SU-DHL-6 (cell line): Measurements from ENCODE around the gene GFER.
"Not testable (repeated sequence)": the region's sequence is repeated elsewhere in the genome, so short reads cannot be mapped to it uniquely, and the experiment has no call there.

Source experiments
- H2AFZ ChIP-seq: fragments of 200-600 bp; sonication (generic); 2 replicates; pipeline ENCODE4 v1.6.1; 2014; ENCODE audit warnings: low read depth, mild to moderate bottlenecking, moderate library complexity, mixed read lengths, antibody characterized with exemption, low read length; ENCODE audit not compliant: severe bottlenecking
- H3F3A ChIP-seq: fragments of 200-600 bp; shearing (Covaris generic); 2 replicates; pipeline ENCODE4 v1.6.0; 2016; ENCODE audit warnings: antibody characterized with exemption, mild to moderate bottlenecking; ENCODE audit not compliant: insufficient read depth
- H3K27ac ChIP-seq: fragments of 200-600 bp; sonication (generic); 2 replicates; pipeline ENCODE4 v1.5.1; 2016; ENCODE audit warnings: low read depth, mild to moderate bottlenecking, low read length, moderate library complexity, mixed read lengths
- H3K27me3 ChIP-seq: fragments of 200-600 bp; sonication (generic), shearing (Covaris generic); 2 replicates; pipeline ENCODE4 v1.6.0; 2014; ENCODE audit warnings: mild to moderate bottlenecking, low read length
- H3K36me3 ChIP-seq: fragments of 200-600 bp; sonication (generic); 2 replicates; pipeline ENCODE4 v1.6.1; 2014; ENCODE audit warnings: mild to moderate bottlenecking, low read length, mixed read lengths
- H3K4me2 ChIP-seq: fragments of 300-600, 200-600 bp; shearing (Covaris generic), sonication (generic); 2 replicates; pipeline ENCODE4 v1.6.0; 2014; ENCODE audit warnings: low read length, low read depth, mild to moderate bottlenecking; ENCODE audit not compliant: poor library complexity, severe bottlenecking
- H3K4me3 ChIP-seq: fragments of 200-600 bp; sonication (generic); 2 replicates; pipeline ENCODE4 v1.5.1; 2014; ENCODE audit warnings: antibody characterized with exemption, low read length, mild to moderate bottlenecking, mixed read lengths; ENCODE audit not compliant: insufficient read depth, poor library complexity, severe bottlenecking
- H3K79me2 ChIP-seq: fragments of 200-600 bp; sonication (generic); 2 replicates; pipeline ENCODE4 v1.6.1; 2014; ENCODE audit warnings: mild to moderate bottlenecking, low read length, moderate library complexity; ENCODE audit not compliant: insufficient read depth
- H3K9ac ChIP-seq: fragments of 200-600 bp; sonication (generic); 2 replicates; pipeline ENCODE4 v1.7.0; 2014; ENCODE audit warnings: mild to moderate bottlenecking, low read length
- H3K9me2 ChIP-seq: fragments of 200-600 bp; sonication (generic); replicated peaks from 2 replicates; pipeline ENCODE4 v1.6.1; 2014; ENCODE audit warnings: low read length; ENCODE audit not compliant: insufficient read depth
- H3K9me3 ChIP-seq: fragments of 200-600 bp; sonication (generic); 2 replicates; pipeline ENCODE4 v1.6.1; 2014; ENCODE audit warnings: low read length, mixed read lengths; ENCODE audit not compliant: insufficient read depth
- H4K20me1 ChIP-seq: fragments of 200-600 bp; sonication (generic); 2 replicates; pipeline ENCODE4 v1.6.1; 2014; ENCODE audit warnings: low read depth, mild to moderate bottlenecking, antibody characterized with exemption, low read length, moderate library complexity, mixed read lengths
- EZH2phosphoT487 ChIP-seq: fragments of 200-600 bp; sonication (generic), shearing (Covaris generic); conservative IDR thresholded peaks from 2 replicates; pipeline ENCODE4 v1.6.1; 2018; ENCODE audit warnings: mild to moderate bottlenecking, antibody characterized with exemption, low read length, moderate library complexity, mixed read lengths
- TF ChIP-seq, protein P1 (sequence below): fragments of 200-600 bp; sonication (generic); IDR thresholded peaks from one replicate; pipeline ENCODE4 v1.5.1; 2017; ENCODE audit warnings: antibody characterized with exemption, mild to moderate bottlenecking, low read length, moderate library complexity; ENCODE audit not compliant: insufficient read depth, poor library complexity, severe bottlenecking

Gene GFER

DNA sequence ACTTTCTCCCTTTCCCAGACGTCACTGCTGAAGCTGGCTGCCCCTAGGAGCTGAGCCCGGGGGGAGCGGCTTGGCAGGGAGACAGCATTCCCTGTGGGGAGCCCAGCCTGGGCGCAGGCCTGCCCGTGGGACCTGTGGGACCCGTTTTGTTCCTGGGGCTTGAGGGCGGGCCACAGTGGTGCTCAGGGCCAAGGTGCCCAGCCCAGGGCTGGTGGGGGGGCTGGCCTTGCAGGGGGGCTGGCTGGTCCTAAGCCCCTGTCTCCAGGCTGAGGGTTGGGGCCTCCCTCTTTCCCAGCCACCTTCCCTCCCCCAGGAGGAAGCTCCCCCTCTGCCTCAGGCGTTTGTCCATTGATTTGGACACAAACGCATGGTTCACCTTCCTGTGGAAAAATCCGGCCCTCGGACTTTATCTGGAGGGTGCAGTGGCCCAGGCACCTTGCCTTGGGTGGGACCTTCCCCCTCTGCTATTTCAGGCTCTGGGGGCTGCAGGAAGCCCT lies 47.1 kb downstream of the GFER start:
- no peak overlapping the region for H3K27ac ChIP-seq
- no peaks in the 10 kb centered on the region for H4K20me1 ChIP-seq
- no peak overlapping the region for H3K4me2 ChIP-seq
- no peaks in the 10 kb centered on the region for H3F3A ChIP-seq
- H3K9me3 ChIP-seq: no peaks in the 10 kb centered on the region
- no peak overlapping the region for H3K4me3 ChIP-seq
- no peaks in the 10 kb centered on the region for H3K36me3 ChIP-seq
- no peaks in the 10 kb centered on the region for H3K9me2 ChIP-seq
- H2AFZ ChIP-seq: no peak overlapping the region
- no peaks in the 10 kb centered on the region for H3K79me2 ChIP-seq
- TF ChIP-seq, protein P1, sequence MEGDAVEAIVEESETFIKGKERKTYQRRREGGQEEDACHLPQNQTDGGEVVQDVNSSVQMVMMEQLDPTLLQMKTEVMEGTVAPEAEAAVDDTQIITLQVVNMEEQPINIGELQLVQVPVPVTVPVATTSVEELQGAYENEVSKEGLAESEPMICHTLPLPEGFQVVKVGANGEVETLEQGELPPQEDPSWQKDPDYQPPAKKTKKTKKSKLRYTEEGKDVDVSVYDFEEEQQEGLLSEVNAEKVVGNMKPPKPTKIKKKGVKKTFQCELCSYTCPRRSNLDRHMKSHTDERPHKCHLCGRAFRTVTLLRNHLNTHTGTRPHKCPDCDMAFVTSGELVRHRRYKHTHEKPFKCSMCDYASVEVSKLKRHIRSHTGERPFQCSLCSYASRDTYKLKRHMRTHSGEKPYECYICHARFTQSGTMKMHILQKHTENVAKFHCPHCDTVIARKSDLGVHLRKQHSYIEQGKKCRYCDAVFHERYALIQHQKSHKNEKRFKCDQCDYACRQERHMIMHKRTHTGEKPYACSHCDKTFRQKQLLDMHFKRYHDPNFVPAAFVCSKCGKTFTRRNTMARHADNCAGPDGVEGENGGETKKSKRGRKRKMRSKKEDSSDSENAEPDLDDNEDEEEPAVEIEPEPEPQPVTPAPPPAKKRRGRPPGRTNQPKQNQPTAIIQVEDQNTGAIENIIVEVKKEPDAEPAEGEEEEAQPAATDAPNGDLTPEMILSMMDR: no peak
- no peak for TF ChIP-seq EZH2phosphoT487
- no peaks in the 10 kb centered on the region for H3K27me3 ChIP-seq
- H3K9ac ChIP-seq: no peak overlapping the region

DNA sequence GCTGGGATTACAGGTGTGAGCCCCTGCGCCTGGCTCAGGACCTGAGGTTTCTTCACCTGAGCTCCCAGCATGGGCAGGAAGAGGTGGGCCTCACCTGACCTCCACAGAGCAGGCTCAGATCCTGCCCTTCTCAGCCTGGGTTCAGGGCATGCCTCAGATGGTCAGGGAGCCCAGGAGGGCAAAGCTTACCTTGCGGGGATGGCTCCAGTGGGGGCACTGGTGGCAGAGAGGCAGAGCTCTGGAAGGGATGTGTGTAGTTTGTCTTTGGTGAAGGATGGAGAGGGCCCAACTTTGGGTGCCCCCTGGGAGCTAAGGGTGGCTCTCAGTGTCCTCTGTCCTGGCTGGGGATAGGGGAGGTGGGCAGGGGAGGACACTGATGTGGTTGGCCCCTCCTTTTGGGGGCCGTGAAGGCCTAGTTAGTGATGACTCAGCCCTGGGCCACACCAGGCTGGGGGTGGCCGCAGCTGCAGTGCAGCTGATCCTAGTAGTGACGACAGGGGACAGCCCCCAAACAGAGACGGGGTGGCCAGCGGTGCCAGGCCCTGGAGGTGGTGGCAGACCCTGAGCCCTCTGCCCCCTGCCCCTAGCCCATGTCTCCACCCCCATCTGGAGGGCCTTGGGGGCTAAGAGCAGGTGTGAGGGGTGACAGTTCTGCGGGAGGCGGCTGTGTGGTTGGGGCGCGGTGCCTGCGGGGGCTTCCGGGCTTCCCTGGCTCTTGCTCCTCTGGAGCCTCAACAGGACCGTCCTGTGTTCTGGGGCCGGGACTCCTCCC lies 48.5 kb downstream of the GFER start:
- Histone ChIP-seq H3K9me2 (no peaks in the 10 kb centered on the region), H3K27me3 (no peaks in the 10 kb centered on the region), H3K79me2 (no peaks in the 10 kb centered on the region), H3K27ac (no peak overlapping the region), H3K36me3 (no peaks in the 10 kb centered on the region), H3K9me3 (no peaks in the 10 kb centered on the region), H2AFZ (no peak overlapping the region), H4K20me1 (no peaks in the 10 kb centered on the region), H3F3A (no peaks in the 10 kb centered on the region), H3K4me3 (no peak overlapping the region), H3K9ac (no peak overlapping the region), H3K4me2 (no peak overlapping the region)
- no peak for TF ChIP-seq EZH2phosphoT487
- TF ChIP-seq, protein P1: no peak

DNA sequence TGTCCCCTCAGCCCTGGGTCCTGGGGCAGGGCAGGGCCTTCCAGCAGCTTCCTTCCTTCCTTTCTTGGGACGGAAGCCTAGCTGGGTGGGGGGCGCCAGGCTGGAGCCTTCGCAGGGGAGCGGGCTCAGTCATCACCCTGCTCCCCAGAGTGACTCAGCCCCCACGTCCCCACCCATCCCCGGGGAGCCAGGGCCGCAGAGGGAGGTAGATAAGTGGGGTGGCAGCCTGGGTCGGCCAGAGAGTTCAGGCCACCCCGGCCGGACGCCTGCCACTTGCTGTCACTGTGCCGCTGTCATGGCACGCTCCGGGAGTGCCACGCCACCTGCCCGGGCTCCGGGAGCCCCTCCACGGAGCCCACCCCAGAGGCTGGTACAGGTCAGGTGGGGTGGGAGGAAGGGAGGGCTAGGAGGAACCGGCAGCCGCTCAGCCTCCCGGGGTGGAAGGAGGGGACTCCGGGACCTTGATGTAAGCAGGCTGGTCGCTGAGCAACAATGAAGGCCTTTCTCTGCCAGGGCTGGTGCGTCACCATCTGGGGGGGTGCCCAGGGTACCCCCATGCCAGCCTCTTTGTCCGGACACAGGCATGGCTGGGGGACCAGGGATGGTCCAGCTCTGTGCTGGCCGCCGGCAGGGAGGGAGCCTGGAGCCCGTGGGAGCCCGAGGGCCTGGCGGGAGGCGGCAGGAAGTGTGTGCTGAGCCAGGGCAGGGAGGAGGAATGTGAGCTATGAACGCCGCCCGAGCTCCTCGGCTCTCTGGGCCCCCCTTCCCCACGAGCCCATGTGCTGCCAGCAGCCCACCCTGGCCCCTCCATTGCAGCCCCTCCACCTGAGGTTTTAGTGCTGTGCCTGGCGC lies 49.3 kb downstream of the GFER start:
- Histone ChIP-seq H3K27ac (no peak overlapping the region), H3K9me3 (no peaks in the 10 kb centered on the region), H3F3A (no peaks in the 10 kb centered on the region), H3K36me3 (no peaks in the 10 kb centered on the region), H4K20me1 (no peaks in the 10 kb centered on the region), H3K9ac (no peak overlapping the region), H3K4me3 (no peak overlapping the region), H3K4me2 (no peak overlapping the region), H3K9me2 (no peaks in the 10 kb centered on the region), H3K79me2 (no peaks in the 10 kb centered on the region), H3K27me3 (no peaks in the 10 kb centered on the region), H2AFZ (no peak overlapping the region)
- TF ChIP-seq, protein P1: no peak
- no peak for TF ChIP-seq EZH2phosphoT487

DNA sequence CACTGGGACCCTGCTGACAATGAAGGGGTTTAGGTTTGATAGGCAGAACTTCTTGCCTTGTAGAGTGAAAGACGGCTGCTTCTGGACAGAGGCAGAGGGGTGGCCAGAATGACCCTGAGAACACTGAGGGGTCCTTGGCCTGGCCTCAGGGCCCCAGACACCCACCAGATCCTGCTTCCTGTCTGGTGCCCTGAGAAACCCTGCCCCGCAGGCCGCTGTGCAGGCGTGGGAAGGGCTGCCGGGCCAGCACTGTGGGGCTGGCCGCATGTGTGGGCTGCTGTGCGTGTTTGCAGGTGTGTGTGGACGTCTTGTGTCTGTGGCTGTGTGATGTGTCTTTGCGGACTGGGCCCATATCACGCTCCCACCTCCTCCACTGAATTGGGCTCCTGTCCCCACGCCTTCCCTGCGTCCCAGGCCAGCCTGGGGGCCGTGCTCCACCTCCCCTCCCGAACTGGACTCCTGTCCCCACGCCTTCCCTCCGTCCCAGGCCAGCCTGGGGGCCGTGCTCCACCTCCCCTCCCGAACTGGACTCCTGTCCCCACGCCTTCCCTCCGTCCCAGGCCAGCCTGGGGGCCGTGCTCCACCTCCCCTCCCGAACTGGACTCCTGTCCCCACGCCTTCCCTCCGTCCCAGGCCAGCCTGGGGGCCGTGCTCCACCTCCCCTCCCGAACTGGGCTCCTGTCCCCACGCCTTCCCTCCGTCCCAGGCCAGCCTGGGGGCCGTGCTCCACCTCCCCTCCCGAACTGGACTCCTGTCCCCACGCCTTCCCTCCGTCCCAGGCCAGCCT lies 50.1 kb downstream of the GFER start:
- not testable (repeated sequence) for H3K9me3 ChIP-seq, H3K27me3 ChIP-seq, H3K4me2 ChIP-seq, H3K9ac ChIP-seq, H3K79me2 ChIP-seq, H3K36me3 ChIP-seq, H3K27ac ChIP-seq, H3F3A ChIP-seq, H3K4me3 ChIP-seq, H4K20me1 ChIP-seq, H2AFZ ChIP-seq, H3K9me2 ChIP-seq
